ENCODE measurements around the gene GNAQ. TPM values are rescaled to one million over a fixed set of nuclear protein-coding genes. Genes with fewer than 3 reads are reported as not detected.

The GNAQ gene
- total RNA-seq, 1 experiment from 2014 or later: 34.1 TPM

- H3K4me3 Mint-ChIP-seq (ENCODE audit: low read depth, unreplicated experiment): no peak overlapping the region
- no TSS peak for BruUV-seq (replicated peaks)
- no peaks in the 10 kb centered on the region for H3K9me3 Mint-ChIP-seq (ENCODE audit: low read depth, unreplicated experiment)
- no peak overlapping the region for H3K27ac Mint-ChIP-seq (ENCODE audit: unreplicated experiment)
- no peaks in the 10 kb centered on the region for H3K27me3 Mint-ChIP-seq (ENCODE audit: unreplicated experiment)
- TF ChIP-seq CTCF (IDR thresholded peaks at IDR 0.05; ENCODE audit: unreplicated experiment): no peak
- intact Hi-C loops (cut with micrococcal nuclease; ENCODE audit: unreplicated experiment): loop anchor here (5.0 kb wide), 2 partner anchors 133 to 273 kb away; no protein-coding TSS in a partner anchor
- DNase-seq: no peak
- H3K4me1 Mint-ChIP-seq (ENCODE audit: low read depth, unreplicated experiment): peaks cover 16% of the 10 kb centered on the region
- no peaks in the 10 kb centered on the region for H3K36me3 Mint-ChIP-seq (ENCODE audit: insufficient read depth, unreplicated experiment)
- CTCF ChIA-PET: no interaction called here
These were observed 187.2 kb downstream of the GNAQ start for GRCh38 chr9:77844415-77844814.

DNA sequence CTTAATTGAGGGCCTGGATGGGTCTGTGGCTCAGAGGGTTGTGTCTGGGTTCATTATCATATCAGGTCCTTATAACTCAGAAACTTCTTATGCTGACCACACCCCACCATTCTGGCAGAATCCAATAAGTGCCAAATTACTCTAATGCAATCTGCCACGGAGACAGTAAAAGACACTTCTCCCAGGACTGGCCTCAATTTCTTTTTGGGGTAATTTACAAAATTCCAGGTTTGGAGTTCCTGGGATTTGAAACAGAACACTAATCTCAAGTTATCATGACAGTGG lies 187.8 kb downstream of the GNAQ start:
- Mint-ChIP-seq H3K4me3 (ENCODE audit: low read depth, unreplicated experiment) (no peak overlapping the region), H3K27ac (ENCODE audit: unreplicated experiment) (no peak overlapping the region), H3K27me3 (ENCODE audit: unreplicated experiment) (no peaks in the 10 kb centered on the region), H3K9me3 (ENCODE audit: low read depth, unreplicated experiment) (no peaks in the 10 kb centered on the region), H3K4me1 (ENCODE audit: low read depth, unreplicated experiment) (peaks cover 22% of the 10 kb centered on the region), H3K36me3 (ENCODE audit: insufficient read depth, unreplicated experiment) (no peaks in the 10 kb centered on the region)
- BruUV-seq (replicated peaks): no TSS peak
- no peak for TF ChIP-seq CTCF (IDR thresholded peaks at IDR 0.05; ENCODE audit: unreplicated experiment)
- intact Hi-C loops (cut with micrococcal nuclease; ENCODE audit: unreplicated experiment): loop anchor here (2.0 to 5.0 kb wide), 3 partner anchors 133 to 273 kb away; no protein-coding TSS in a partner anchor
- no peak for DNase-seq
- CTCF ChIA-PET: no interaction called here

GRCh38 chr9:77843076-77843870 lies 188.3 kb downstream of the GNAQ start:
- no peak for TF ChIP-seq CTCF (IDR thresholded peaks at IDR 0.05; ENCODE audit: unreplicated experiment)
- no peaks in the 10 kb centered on the region for H3K27me3 Mint-ChIP-seq (ENCODE audit: unreplicated experiment)
- H3K9me3 Mint-ChIP-seq (ENCODE audit: low read depth, unreplicated experiment): no peaks in the 10 kb centered on the region
- intact Hi-C loops (cut with micrococcal nuclease; ENCODE audit: unreplicated experiment): loop anchor here (2.0 to 5.0 kb wide), 3 partner anchors 134 to 274 kb away; no protein-coding TSS in a partner anchor
- no peaks in the 10 kb centered on the region for H3K36me3 Mint-ChIP-seq (ENCODE audit: insufficient read depth, unreplicated experiment)
- BruUV-seq (replicated peaks): no TSS peak
- H3K4me3 Mint-ChIP-seq (ENCODE audit: low read depth, unreplicated experiment): no peak overlapping the region
- H3K27ac Mint-ChIP-seq (ENCODE audit: unreplicated experiment): no peak overlapping the region
- peaks cover 23% of the 10 kb centered on the region for H3K4me1 Mint-ChIP-seq (ENCODE audit: low read depth, unreplicated experiment)
- no peak for DNase-seq
- CTCF ChIA-PET: interaction anchor here (0.6 kb wide), 1 partner anchor 459 kb away, joined by 3 read pairs; no protein-coding TSS in a partner anchor

GRCh38 chr9:77841739-77842386 lies 189.7 kb downstream of the GNAQ start:
- DNase-seq: no peak

More at GRCh38 chr9:77841739-77842386, 189.7 kb downstream of the GNAQ start:
- BruUV-seq (replicated peaks): no TSS peak
- no peak for TF ChIP-seq CTCF (IDR thresholded peaks at IDR 0.05; ENCODE audit: unreplicated experiment)
- intact Hi-C loops (cut with micrococcal nuclease; ENCODE audit: unreplicated experiment): loop anchor here (2.0 to 5.0 kb wide), 3 partner anchors 135 to 275 kb away; no protein-coding TSS in a partner anchor
- Mint-ChIP-seq H3K9me3 (ENCODE audit: low read depth, unreplicated experiment) (no peaks in the 10 kb centered on the region), H3K36me3 (ENCODE audit: insufficient read depth, unreplicated experiment) (no peaks in the 10 kb centered on the region), H3K4me3 (ENCODE audit: low read depth, unreplicated experiment) (no peak overlapping the region), H3K4me1 (ENCODE audit: low read depth, unreplicated experiment) (peaks cover 23% of the 10 kb centered on the region), H3K27ac (ENCODE audit: unreplicated experiment) (no peak overlapping the region), H3K27me3 (ENCODE audit: unreplicated experiment) (no peaks in the 10 kb centered on the region)
- CTCF ChIA-PET: interaction anchor here (0.5 kb wide), 1 partner anchor 200 kb away, joined by 4 read pairs; no protein-coding TSS in a partner anchor
